HepG2 (cell line): ENCODE measurements around the gene IL36A.

Experiments
- EZH2 ChIP-seq: conservative IDR thresholded peaks from 2 replicates; pipeline ENCODE4 v1.6.1; 2012; ENCODE audit warnings: mild to moderate bottlenecking, low read depth, low read length, moderate library complexity
- JUNB ChIP-seq: sonication (generic); formaldehyde crosslinking; IDR thresholded peaks from 2 replicates; pipeline ENCODE4 v1.8.0; 2022; ENCODE audit warnings: missing genetic modification reagents, mild to moderate bottlenecking, borderline replicate concordance
- MAFF ChIP-seq: IDR thresholded peaks from 2 replicates; pipeline ENCODE4 v1.6.1; 2011; ENCODE audit warnings: low read depth, low read length, improper control_type of control experiment
- ZNF24 ChIP-seq: fragments of 450-650 bp; IDR thresholded peaks from 2 replicates; pipeline ENCODE4 v1.6.1; 2017; ENCODE audit warnings: antibody characterized with exemption, mild to moderate bottlenecking
- ZNF367 ChIP-seq: sonication (generic); formaldehyde crosslinking; IDR thresholded peaks from 2 replicates; pipeline ENCODE4 v1.4.0; 2020; ENCODE audit warnings: missing genetic modification reagents, borderline replicate concordance

GRCh38 chr2:112960230-112960825 is 44.9 kb upstream of the IL36A start:
- no peak for TF ChIP-seq MAFF
- TF ChIP-seq ZNF367 (CRISPR knock-in tag), result no peak
- no peak for TF ChIP-seq ZNF24
- no peak for TF ChIP-seq EZH2
- TF ChIP-seq JUNB, result no peak
